Hepatocyte (in vitro differentiated cells): ENCODE measurements around the gene GALNT11. TPM values are rescaled to one million over a fixed set of nuclear protein-coding genes. Genes with fewer than 3 reads are reported as not detected.

Experiments used
- DNase-seq: peaks from one replicate; pipeline ENCODE4 v3.0.0-alpha.2; 2016; ENCODE audit warnings: low spot score
- H2AFZ ChIP-seq: fragments of 200-600 bp; sonication (generic); 2 replicates; pipeline ENCODE4 v1.6.0; 2016; ENCODE audit warnings: antibody characterized with exemption, mild to moderate bottlenecking
- H3K27ac ChIP-seq: fragments of 200-600 bp; sonication (generic); 2 replicates; pipeline ENCODE4 v1.5.1; 2016; ENCODE audit warnings: mild to moderate bottlenecking
- H3K27me3 ChIP-seq: fragments of 200-600 bp; sonication (generic); 2 replicates; pipeline ENCODE4 v1.6.1; 2016
- H3K36me3 ChIP-seq: fragments of 200-600 bp; sonication (generic); replicated peaks from 2 replicates; pipeline ENCODE4 v1.5.1; 2016; ENCODE audit warnings: low read depth; ENCODE audit not compliant: insufficient read depth
- H3K4me1 ChIP-seq: fragments of 200-600 bp; sonication (generic); 2 replicates; pipeline ENCODE4 v1.5.1; 2016; ENCODE audit warnings: mild to moderate bottlenecking, moderate library complexity; ENCODE audit not compliant: insufficient read depth
- H3K4me2 ChIP-seq: fragments of 200-600 bp; sonication (generic); 2 replicates; pipeline ENCODE4 v1.6.0; 2016
- H3K4me3 ChIP-seq: fragments of 200-600 bp; sonication (generic); 2 replicates; pipeline ENCODE4 v1.5.1; 2016; ENCODE audit warnings: mild to moderate bottlenecking
- H3K79me2 ChIP-seq: fragments of 200-600 bp; sonication (generic); 2 replicates; pipeline ENCODE4 v1.6.0; 2017; ENCODE audit warnings: mild to moderate bottlenecking
- H3K9me2 ChIP-seq: fragments of 200-600 bp; sonication (generic); replicated peaks from 2 replicates; pipeline ENCODE4 v1.6.0; 2017; ENCODE audit warnings: mild to moderate bottlenecking; ENCODE audit not compliant: insufficient read depth
- H3K9me3 ChIP-seq: fragments of 200-600 bp; sonication (generic); 2 replicates; pipeline ENCODE4 v1.5.1; 2016; ENCODE audit warnings: low read depth, mild to moderate bottlenecking
- H4K20me1 ChIP-seq: fragments of 200-600 bp; sonication (generic); 2 replicates; pipeline ENCODE4 v1.6.0; 2016; ENCODE audit warnings: mild to moderate bottlenecking; ENCODE audit not compliant: insufficient read depth, poor library complexity, severe bottlenecking
- CTCF ChIP-seq: fragments of 200-600 bp; sonication (generic); IDR thresholded peaks from 2 replicates; pipeline ENCODE4 v1.5.1; 2016; ENCODE audit warnings: antibody characterized with exemption, mild to moderate bottlenecking; ENCODE audit not compliant: poor library complexity
- EZH2 ChIP-seq: fragments of 200-600 bp; sonication (generic); IDR thresholded peaks from 2 replicates; pipeline ENCODE4 v1.6.1; 2016; ENCODE audit warnings: antibody characterized with exemption, mild to moderate bottlenecking, borderline replicate concordance
- EZH2phosphoT487 ChIP-seq: fragments of 200-600 bp; sonication (generic); IDR thresholded peaks from one replicate; pipeline ENCODE4 v1.6.1; 2018; ENCODE audit warnings: antibody characterized with exemption, mild to moderate bottlenecking, low read depth, moderate library complexity; ENCODE audit not compliant: unreplicated experiment, severe bottlenecking
- WGBS: methylation state at CpG from one replicate; pipeline ENCODE4 v1.1.6; 2016; ENCODE audit warnings: low lambda C conversion rate; ENCODE audit errors: missing lambda C conversion rate; 5-methylcytosine and 5-hydroxymethylcytosine counted together
- polyA plus RNA-seq: library from polyadenylated mRNA; unstranded; fragments of >200 nt; fragmentation: Nextera tagmentation; extraction: Ambion mirVana; gene quantifications from 2 replicates; pipeline ENCODE4 v1.2.1, GENCODE V29; 2016
- total RNA-seq: library from RNA; depleted of rRNA; stranded (reverse); fragments of >200 nt; gene quantifications from 2 replicates; pipeline ENCODE4 v1.2.3, GENCODE V29; 2014

The GALNT11 gene
- total and polyA plus RNA-seq, 2 experiments from 2014 or later: 43.7 to 64.1 TPM

GRCh38 chr7:152128741-152129461, 103.4 kb downstream of the GALNT11 start:
- no peaks in the 10 kb centered on the region for H3K36me3 ChIP-seq
- H3K4me1 ChIP-seq: no peaks in the 10 kb centered on the region
- H3K27ac ChIP-seq: no peak overlapping the region
- H3K79me2 ChIP-seq: no peaks in the 10 kb centered on the region
- DNase-seq: no peak
- no peak overlapping the region for H3K4me3 ChIP-seq
- H3K9me3 ChIP-seq: no peaks in the 10 kb centered on the region
- 99% methylated on average over 54 of the region's 60 CpGs for WGBS
- no peak for TF ChIP-seq CTCF
- no peak for TF ChIP-seq EZH2phosphoT487
- TF ChIP-seq EZH2: no peak
- H3K9me2 ChIP-seq: no peaks in the 10 kb centered on the region
- H4K20me1 ChIP-seq: no peaks in the 10 kb centered on the region
- no peak overlapping the region for H2AFZ ChIP-seq
- H3K4me2 ChIP-seq: no peak overlapping the region
- no peaks in the 10 kb centered on the region for H3K27me3 ChIP-seq

- Histone ChIP-seq H3K4me2 (no peak overlapping the region), H2AFZ (no peak overlapping the region), H3K27ac (no peak overlapping the region), H3K27me3 (no peaks in the 10 kb centered on the region), H3K79me2 (no peaks in the 10 kb centered on the region), H3K36me3 (no peaks in the 10 kb centered on the region), H3K9me3 (no peaks in the 10 kb centered on the region), H3K9me2 (no peaks in the 10 kb centered on the region), H3K4me3 (no peak overlapping the region), H3K4me1 (no peaks in the 10 kb centered on the region), H4K20me1 (no peaks in the 10 kb centered on the region)
- TF ChIP-seq CTCF (no peak), EZH2phosphoT487 (no peak), EZH2 (no peak)
- no peak for DNase-seq
- WGBS: 95% methylated on average over 7 of the region's 7 CpGs
Observed at GRCh38 chr7:152129682-152130081, 104.2 kb downstream of the GALNT11 start.

GRCh38 chr7:152130658-152131590, 105.5 kb downstream of the GALNT11 start:
- no peaks in the 10 kb centered on the region for H3K4me1 ChIP-seq
- H3K9me3 ChIP-seq: no peaks in the 10 kb centered on the region
- no peaks in the 10 kb centered on the region for H3K79me2 ChIP-seq
- H3K27me3 ChIP-seq: no peaks in the 10 kb centered on the region
- H3K36me3 ChIP-seq: no peaks in the 10 kb centered on the region
- DNase-seq: no peak
- H3K4me3 ChIP-seq: no peak overlapping the region
- H2AFZ ChIP-seq: no peak overlapping the region
- no peaks in the 10 kb centered on the region for H4K20me1 ChIP-seq
- H3K27ac ChIP-seq: no peak overlapping the region
- 97% methylated on average over 37 of the region's 37 CpGs for WGBS
- H3K4me2 ChIP-seq: no peak overlapping the region
- TF ChIP-seq CTCF (no peak), EZH2phosphoT487 (no peak), EZH2 (no peak)
- H3K9me2 ChIP-seq: no peaks in the 10 kb centered on the region
